Mesodermal cell (in vitro differentiated cells): ENCODE results near the gene RTF1.

Source experiments
- H3K27ac ChIP-seq: 2 replicates; pipeline ENCODE4 v1.7.0; 2013; ENCODE audit warnings: mild to moderate bottlenecking, low read depth, low read length, moderate library complexity; ENCODE audit not compliant: severe bottlenecking
- H3K36me3 ChIP-seq: 2 replicates; pipeline ENCODE4 v1.7.1; 2013; ENCODE audit warnings: mild to moderate bottlenecking, low read length, moderate library complexity; ENCODE audit not compliant: control insufficient read depth, insufficient read depth
- H3K4me1 ChIP-seq: one replicate; pipeline ENCODE4 v1.7.1; 2013; ENCODE audit warnings: mild to moderate bottlenecking, low read length; ENCODE audit not compliant: insufficient read depth, control insufficient read depth, poor library complexity, severe bottlenecking
- H3K4me3 ChIP-seq: 2 replicates; pipeline ENCODE4 v1.7.0; 2013; ENCODE audit warnings: low read length, control low read depth, mild to moderate bottlenecking; ENCODE audit not compliant: insufficient read depth, poor library complexity, severe bottlenecking; ENCODE audit errors: extremely low read depth
- H3K9me3 ChIP-seq: 2 replicates; pipeline ENCODE4 v1.7.1; 2013; ENCODE audit warnings: mild to moderate bottlenecking, low read length, moderate library complexity; ENCODE audit not compliant: control insufficient read depth
- WGBS, 2 experiments: methylation state at CpG; one replicate each; pipeline ENCODE4 v1.1.5; 2013; ENCODE audit warnings: missing lambda C conversion rate in 2 of 2; ENCODE audit not compliant: insufficient coverage in 2 of 2; 5-methylcytosine and 5-hydroxymethylcytosine counted together

The RTF1 gene

GRCh38 chr15:41474436-41474835 lies 57.5 kb downstream of the RTF1 start:
- 96 to 97% methylated on average over 7 to 8 of the region's 8 CpGs for WGBS, 2 experiments
- Histone ChIP-seq H3K36me3 (peaks cover 92% of the 10 kb centered on the region), H3K27ac (no peak overlapping the region), H3K4me1 (peaks cover 7% of the 10 kb centered on the region), H3K9me3 (no peaks in the 10 kb centered on the region), H3K4me3 (no peak overlapping the region)

GRCh38 chr15:41474941-41475340 lies 58.0 kb downstream of the RTF1 start:
- no peaks in the 10 kb centered on the region for H3K9me3 ChIP-seq
- 94 to 100% methylated on average over 2 of the region's 2 CpGs for WGBS, 2 experiments
- no peak overlapping the region for H3K27ac ChIP-seq
- no peak overlapping the region for H3K4me3 ChIP-seq
- peaks cover 7% of the 10 kb centered on the region for H3K4me1 ChIP-seq
- H3K36me3 ChIP-seq: peaks cover 92% of the 10 kb centered on the region

- Histone ChIP-seq H3K4me1 (peaks cover 7% of the 10 kb centered on the region), H3K4me3 (no peak overlapping the region), H3K9me3 (no peaks in the 10 kb centered on the region), H3K27ac (no peak overlapping the region), H3K36me3 (peaks cover 92% of the 10 kb centered on the region)
- 100% methylated on average over 3 of the region's 5 CpGs; no CpG with 5 or more reads in 1 of the 2 experiments for WGBS, 2 experiments
Observed at GRCh38 chr15:41476416-41477048, 59.6 kb downstream of the RTF1 start.

GRCh38 chr15:41480396-41481140 lies 63.7 kb downstream of the RTF1 start:
- H3K4me1 ChIP-seq: peaks cover 7% of the 10 kb centered on the region
- no peak overlapping the region for H3K4me3 ChIP-seq
- peaks cover 78% of the 10 kb centered on the region for H3K36me3 ChIP-seq
- H3K27ac ChIP-seq: no peak overlapping the region
- H3K9me3 ChIP-seq: no peaks in the 10 kb centered on the region
- whole genome bisulfite sequencing, 2 experiments: 94 to 97% methylated on average over 8 to 9 of the region's 12 CpGs

GRCh38 chr15:41482110-41482877 lies 65.4 kb downstream of the RTF1 start:
- no peak overlapping the region for H3K27ac ChIP-seq
- no peaks in the 10 kb centered on the region for H3K4me1 ChIP-seq
- H3K36me3 ChIP-seq: peaks cover 60% of the 10 kb centered on the region
- WGBS, 2 experiments: 90 to 94% methylated on average over 2 to 8 of the region's 9 CpGs
- H3K4me3 ChIP-seq: no peak overlapping the region
- H3K9me3 ChIP-seq: no peaks in the 10 kb centered on the region

GRCh38 chr15:41483115-41483514 lies 66.2 kb downstream of the RTF1 start:
- Histone ChIP-seq H3K36me3 (peaks cover 52% of the 10 kb centered on the region), H3K27ac (no peak overlapping the region), H3K9me3 (no peaks in the 10 kb centered on the region), H3K4me3 (no peak overlapping the region), H3K4me1 (no peaks in the 10 kb centered on the region)

- Histone ChIP-seq H3K4me3 (no peak overlapping the region), H3K4me1 (no peaks in the 10 kb centered on the region), H3K36me3 (peaks cover 48% of the 10 kb centered on the region), H3K27ac (no peak overlapping the region), H3K9me3 (no peaks in the 10 kb centered on the region)
- WGBS, 2 experiments: 100% methylated on average over 2 of the region's 2 CpGs; no CpG with 5 or more reads in 1 of the 2 experiments
Observed at GRCh38 chr15:41483519-41483918, 66.6 kb downstream of the RTF1 start.

GRCh38 chr15:41484937-41485625 lies 68.2 kb downstream of the RTF1 start:
- 86% methylated on average over 8 to 11 of the region's 11 CpGs for WGBS, 2 experiments

GRCh38 chr15:41486286-41486685 lies 69.4 kb downstream of the RTF1 start:
- WGBS, 2 experiments: 96 to 97% methylated on average over 38 to 43 of the region's 43 CpGs
- H3K36me3 ChIP-seq: peaks cover 20% of the 10 kb centered on the region

More at GRCh38 chr15:41484937-41485625, 68.2 kb downstream of the RTF1 start:
- Histone ChIP-seq H3K4me1 (no peaks in the 10 kb centered on the region), H3K9me3 (no peaks in the 10 kb centered on the region), H3K27ac (no peak overlapping the region), H3K4me3 (no peak overlapping the region), H3K36me3 (peaks cover 32% of the 10 kb centered on the region)

GRCh38 chr15:41487381-41487780 lies 70.5 kb downstream of the RTF1 start:
- WGBS, 2 experiments: 88 to 89% methylated on average over 9 of the region's 9 CpGs
- Histone ChIP-seq H3K27ac (no peak overlapping the region), H3K4me3 (no peak overlapping the region), H3K36me3 (peaks cover 11% of the 10 kb centered on the region), H3K4me1 (peaks cover 16% of the 10 kb centered on the region), H3K9me3 (no peaks in the 10 kb centered on the region)

More at GRCh38 chr15:41486286-41486685, 69.4 kb downstream of the RTF1 start:
- no peaks in the 10 kb centered on the region for H3K9me3 ChIP-seq
- H3K27ac ChIP-seq: no peak overlapping the region
- H3K4me3 ChIP-seq: no peak overlapping the region
- peaks cover 5% of the 10 kb centered on the region for H3K4me1 ChIP-seq
